SW 1271 (cell line): ENCODE data around the gene ZNF546.

Source experiments
- DNase-seq, 2 experiments: peaks; one replicate each; lab custom pipeline; 2025; lab: John Stamatoyannopoulos, UW

The ZNF546 gene

GRCh38 chr19:40055832-40056504 is 59.1 kb downstream of the ZNF546 start, which contains the start of gene ZNF780B:
ZNF780B (minus strand) TSS chr19:40056231; CDS start chr19:40050332, 5,899 bp downstream.
- peak; percentile 15 to 45 for DNase-seq

GRCh38 chr19:40056505-40056904 is 59.6 kb downstream of the ZNF546 start:
- no peak for DNase-seq

- DNase-seq = no peak
Measured at GRCh38 chr19:40057166-40057565, 60.3 kb downstream of the ZNF546 start.

- DNase-seq = no peak
Measured at GRCh38 chr19:40059624-40060023, 62.8 kb downstream of the ZNF546 start.

- DNase-seq = no peak
Measured at GRCh38 chr19:40070058-40070457, 73.2 kb downstream of the ZNF546 start.
